B cell (primary cell): ENCODE measurements around the gene KIF17. TPM values are rescaled to one million over a fixed set of nuclear protein-coding genes. Genes with fewer than 3 reads are reported as not detected.

Experiments
- ATAC-seq: fragments of 200-7000 bp; cut with Tn5 transposase; one replicate; pipeline ENCODE4 v1.10.0; 2021; ENCODE audit warnings: low read depth, mild to moderate bottlenecking, moderate number of reproducible peaks, moderate library complexity
- CTCF ChIA-PET: fragments of 350-600 bp; sonication (Branson Sonifier 250); formaldehyde crosslinking; loops from one replicate; lab custom pipeline; 2021; ENCODE audit warnings: antibody characterized with exemption, inconsistent platforms; lab: Charles Lee
- POLR2A ChIA-PET: fragments of 350-600 bp; sonication (Branson Sonifier 250); formaldehyde crosslinking; loops from one replicate; lab custom pipeline; 2021; ENCODE audit warnings: antibody characterized with exemption; lab: Charles Lee
- DNase-seq: peaks from one replicate; pipeline ENCODE4 v3.0.0; 2013
- H2AFZ ChIP-seq: 2 replicates; pipeline ENCODE4 v1.6.1; 2012; ENCODE audit warnings: mild to moderate bottlenecking, low read depth, low read length; ENCODE audit not compliant: insufficient read depth, poor library complexity, severe bottlenecking
- H3K27ac ChIP-seq, 2 donors: 1 replicate in 1 of 2; 2 replicates in 1 of 2; pipeline ENCODE4 v1.5.1; 2012 to 2013; ENCODE audit warnings: low read length in 2 of 2, mild to moderate bottlenecking in 2 of 2, moderate library complexity in 1 of 2
- H3K27me3 ChIP-seq, 4 experiments: fragments of 200-600 bp in 1 of 4; sonication (generic) in 1 of 4; replicated peaks in 1 of 4; 1 replicate in 2 of 4; 2 replicates in 2 of 4; pipeline versions ENCODE4 v1.6.1 to v1.7.0; 2013 to 2016; ENCODE audit warnings: low read length in 3 of 4, mild to moderate bottlenecking in 2 of 4, mixed read lengths in 1 of 4, moderate library complexity in 1 of 4; ENCODE audit not compliant: insufficient read depth in 4 of 4, control insufficient read depth in 3 of 4; ENCODE audit errors: control extremely low read depth in 1 of 4
- H3K36me3 ChIP-seq, 2 experiments: replicated peaks in 1 of 2; 1 replicate in 1 of 2; 2 replicates in 1 of 2; pipeline versions ENCODE4 v1.6.1 to v1.7.1; 2013; ENCODE audit warnings: low read length in 1 of 2; ENCODE audit not compliant: insufficient read depth in 2 of 2, control insufficient read depth in 1 of 2; ENCODE audit errors: control extremely low read depth in 1 of 2, extremely low read depth in 1 of 2
- H3K4me1 ChIP-seq, 2 donors: fragments of 200-600 bp in 1 of 2; sonication (generic) in 1 of 2; 1 replicate in 1 of 2; 2 replicates in 1 of 2; pipeline versions ENCODE4 v1.5.1 to v1.6.1; 2013 to 2017; ENCODE audit warnings: low read length in 2 of 2; ENCODE audit not compliant: control insufficient read depth in 2 of 2, insufficient read depth in 2 of 2
- H3K4me2 ChIP-seq: replicated peaks from 2 replicates; pipeline ENCODE3; 2012; ENCODE audit warnings: mild to moderate bottlenecking, low read depth, low read length; ENCODE audit not compliant: poor library complexity, severe bottlenecking
- H3K4me3 ChIP-seq, 5 experiments: fragments of 200-600 bp in 1 of 5; sonication (generic) in 1 of 5; 1 replicate in 3 of 5; 2 replicates in 2 of 5; pipeline versions ENCODE4 v1.5.1 to v1.7.0; 2011 to 2016; ENCODE audit warnings: low read length in 4 of 5, mild to moderate bottlenecking in 4 of 5, low read depth in 2 of 5, control low read depth in 1 of 5, moderate library complexity in 1 of 5; ENCODE audit not compliant: insufficient read depth in 1 of 5; ENCODE audit errors: control extremely low read depth in 1 of 5, extremely low read depth in 1 of 5
- H3K79me2 ChIP-seq: fragments of 200-600 bp; sonication (generic); one replicate; pipeline ENCODE4 v1.6.0; 2016; ENCODE audit warnings: low read length; ENCODE audit not compliant: control insufficient read depth, insufficient read depth
- H3K9ac ChIP-seq: fragments of 200-600 bp; sonication (generic); 2 replicates; pipeline ENCODE4 v1.6.1; 2017; ENCODE audit warnings: mild to moderate bottlenecking, low read length, moderate library complexity
- H3K9me3 ChIP-seq, 3 donors: one replicate each; pipeline versions ENCODE4 v1.6.1 to v1.7.1; 2013; ENCODE audit warnings: low read length in 2 of 3; ENCODE audit not compliant: control insufficient read depth in 2 of 3, insufficient read depth in 1 of 3; ENCODE audit errors: control extremely low read depth in 1 of 3
- H4K20me1 ChIP-seq: 2 replicates; pipeline ENCODE4 v1.6.0; 2012; ENCODE audit warnings: mild to moderate bottlenecking, low read length; ENCODE audit not compliant: insufficient read depth, control insufficient read depth, poor library complexity, severe bottlenecking
- H3K27ac Mint-ChIP-seq: one replicate; pipeline ENCODE4 v1.8.0; 2021; ENCODE audit warnings: mixed read lengths
- H3K27me3 Mint-ChIP-seq: one replicate; pipeline ENCODE4 v1.8.0; 2021; ENCODE audit warnings: mixed read lengths
- H3K4me1 Mint-ChIP-seq: one replicate; pipeline ENCODE4 v1.8.0; 2021; ENCODE audit warnings: mixed read lengths
- H3K4me3 Mint-ChIP-seq: one replicate; pipeline ENCODE4 v1.8.0; 2021; ENCODE audit warnings: mixed read lengths
- H3K9me3 Mint-ChIP-seq: one replicate; pipeline ENCODE4 v1.8.0; 2022; ENCODE audit warnings: mixed read lengths; ENCODE audit not compliant: insufficient read depth
- EZH2 ChIP-seq: IDR thresholded peaks from 2 replicates; pipeline ENCODE4 v1.6.1; 2012; ENCODE audit warnings: borderline replicate concordance, low read depth, mild to moderate bottlenecking, moderate library complexity, low read length; ENCODE audit not compliant: insufficient read depth, poor library complexity, severe bottlenecking
- WGBS: methylation state at CpG from one replicate; pipeline ENCODE4 v1.1.5; 2013; ENCODE audit warnings: missing lambda C conversion rate; ENCODE audit not compliant: insufficient coverage; 5-methylcytosine and 5-hydroxymethylcytosine counted together
- intact Hi-C: fragments of 100-400 bp; cut with micrococcal nuclease; formaldehyde crosslinking; loops from one replicate; pipeline ENCODE4 v1.10.0; 2022
- polyA plus RNA-seq: library from polyadenylated mRNA; depleted of rRNA; stranded (reverse); fragments of >200 nt; gene quantifications from 2 replicates; pipeline ENCODE4 v1.2.3, GENCODE V29; 2012
- total RNA-seq, 2 donors: library from RNA; stranded (reverse); fragments of 120-200 nt in 1 of 2; gene quantifications; 1 replicate in 1 of 2; 2 replicates in 1 of 2; pipeline versions ENCODE4 v1.2.3 to v1.2.4, GENCODE V29; 2013 to 2022
- TF ChIP-seq, protein P1 (sequence below): fragments of 200-600 bp; IDR thresholded peaks from one replicate; pipeline ENCODE4 v1.8.0; 2022; ENCODE audit warnings: antibody characterized with exemption, mild to moderate bottlenecking

KIF17 gene
- total and polyA plus RNA-seq, 2 donors (not counting 1 experiment from before 2014, with no cell fraction given): not detected

DNA sequence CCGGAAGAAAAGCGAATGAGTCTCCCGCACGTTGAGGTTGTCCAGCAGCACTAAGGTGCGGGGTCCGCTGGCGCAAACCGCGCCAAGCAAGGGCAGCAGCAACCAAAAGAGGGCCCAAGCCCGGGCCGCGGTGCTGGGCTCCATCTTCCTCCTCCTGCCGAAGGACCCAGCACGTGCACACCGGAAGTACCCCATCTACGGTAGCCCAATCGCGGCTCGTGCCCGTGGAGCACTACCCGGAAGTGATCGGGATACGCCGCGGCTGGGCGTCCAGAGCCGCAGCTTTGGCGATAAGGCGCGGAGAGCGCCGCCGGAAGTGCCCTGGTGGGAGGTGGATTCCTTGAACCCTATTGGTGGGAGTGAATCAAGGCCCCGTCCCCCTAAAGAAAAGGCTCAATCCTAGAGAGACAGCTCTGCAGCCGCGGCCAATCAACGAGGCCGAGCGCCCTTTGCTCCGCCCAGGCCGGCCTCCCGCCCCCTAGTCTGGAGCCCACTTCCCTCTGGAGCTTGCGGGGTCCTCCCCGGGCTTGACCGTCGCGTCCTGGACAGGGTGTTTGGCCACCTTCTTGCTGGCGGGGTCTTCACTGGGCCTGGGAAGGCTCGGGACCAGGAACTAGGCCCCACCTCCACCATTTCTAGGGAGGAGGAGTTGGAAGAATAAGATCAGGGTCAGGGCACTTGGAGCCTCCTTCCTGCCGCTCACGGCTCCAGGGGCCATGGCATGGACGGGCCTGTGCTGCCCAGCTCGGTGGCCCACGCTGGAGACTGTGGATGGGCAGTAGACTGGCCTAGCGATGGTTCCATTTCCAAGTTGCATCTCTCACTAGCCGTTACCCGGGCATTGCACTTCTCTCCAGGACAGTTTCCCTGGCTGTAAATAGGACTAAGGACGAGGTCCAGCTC is 56.3 kb downstream of the KIF17 start, which contains the start of gene DDOST:
Gene DDOST (minus strand): TSS at position 163 of the 903 bp plus-strand sequence. CDS start 19 bp downstream, at position 144.
- Histone ChIP-seq H3K9ac (peak within 1 kb of the TSS; percentile 77), H3K27me3 (no peaks in the 10 kb centered on the region), H3K4me2 (peak within 1 kb of the TSS; percentile 91), H3K27ac (peak within 1 kb of the TSS; percentile 56 to 76), H3K36me3 (peaks cover 0 to 28% of the 10 kb centered on the region in 2 experiments), H3K4me3 (peak within 1 kb of the TSS; percentile 50 to 97 (median 85)), H3K9me3 (no peaks in the 10 kb centered on the region), H3K4me1 (peaks cover 19 to 23% of the 10 kb centered on the region in 2 donors), H4K20me1 (peaks cover 19% of the 10 kb centered on the region), H3K79me2 (peaks cover 63% of the 10 kb centered on the region), H2AFZ (peak within 1 kb of the TSS; percentile 96)
- DNase-seq: peak; percentile 96
- Mint-ChIP-seq H3K4me1 (peaks cover 39% of the 10 kb centered on the region), H3K27me3 (no peaks in the 10 kb centered on the region), H3K9me3 (no peaks in the 10 kb centered on the region), H3K4me3 (peak within 1 kb of the TSS; percentile 95), H3K27ac (peak within 1 kb of the TSS; percentile 98)
- 3% methylated on average over 52 of the region's 58 CpGs for WGBS
- TF ChIP-seq EZH2: no peak
- TF ChIP-seq, protein P1, sequence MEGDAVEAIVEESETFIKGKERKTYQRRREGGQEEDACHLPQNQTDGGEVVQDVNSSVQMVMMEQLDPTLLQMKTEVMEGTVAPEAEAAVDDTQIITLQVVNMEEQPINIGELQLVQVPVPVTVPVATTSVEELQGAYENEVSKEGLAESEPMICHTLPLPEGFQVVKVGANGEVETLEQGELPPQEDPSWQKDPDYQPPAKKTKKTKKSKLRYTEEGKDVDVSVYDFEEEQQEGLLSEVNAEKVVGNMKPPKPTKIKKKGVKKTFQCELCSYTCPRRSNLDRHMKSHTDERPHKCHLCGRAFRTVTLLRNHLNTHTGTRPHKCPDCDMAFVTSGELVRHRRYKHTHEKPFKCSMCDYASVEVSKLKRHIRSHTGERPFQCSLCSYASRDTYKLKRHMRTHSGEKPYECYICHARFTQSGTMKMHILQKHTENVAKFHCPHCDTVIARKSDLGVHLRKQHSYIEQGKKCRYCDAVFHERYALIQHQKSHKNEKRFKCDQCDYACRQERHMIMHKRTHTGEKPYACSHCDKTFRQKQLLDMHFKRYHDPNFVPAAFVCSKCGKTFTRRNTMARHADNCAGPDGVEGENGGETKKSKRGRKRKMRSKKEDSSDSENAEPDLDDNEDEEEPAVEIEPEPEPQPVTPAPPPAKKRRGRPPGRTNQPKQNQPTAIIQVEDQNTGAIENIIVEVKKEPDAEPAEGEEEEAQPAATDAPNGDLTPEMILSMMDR: peak; percentile 46
- ATAC-seq: peak; percentile 96
- ChIA-PET POLR2A (interaction anchor here (0.7 to 1.5 kb wide), 2 partner anchors 27 to 56 kb away, joined by 3 to 5 read pairs; partner anchors contain the start of gene KIF17), CTCF (interaction anchor here (1.1 to 2.1 kb wide), 3 partner anchors 11 to 30 kb away, joined by 3 to 21 read pairs (median 3); partner anchors contain the start of gene PINK1)
- intact Hi-C loops: loop anchor here (1.0 to 2.0 kb wide), 6 partner anchors 28 to 779 kb away; partner anchors contain the start of genes HP1BP3, MUL1, OTUD3 and PINK1
